GM12891 (cell line): ENCODE data around the gene AAK1.

Experiments used
- POLR2A ChIP-seq: IDR thresholded peaks from 2 replicates; pipeline ENCODE4 v1.6.1; 2011; ENCODE audit warnings: low read depth, low read length, control low read depth
- POLR2AphosphoS5 ChIP-seq: IDR thresholded peaks from 2 replicates; pipeline ENCODE4 v1.6.1; 2011; ENCODE audit warnings: low read depth, low read length, control low read depth
- POU2F2 ChIP-seq: IDR thresholded peaks from 2 replicates; pipeline ENCODE4 v1.6.1; 2011; ENCODE audit warnings: low read depth, mild to moderate bottlenecking, control low read depth, low read length, moderate library complexity
- SPI1 ChIP-seq: IDR thresholded peaks from 2 replicates; pipeline ENCODE4 v1.6.1; 2011; ENCODE audit warnings: low read depth, low read length, control low read depth
- TAF1 ChIP-seq: IDR thresholded peaks from 2 replicates; pipeline ENCODE4 v1.6.1; 2011; ENCODE audit warnings: low read depth, low read length, control low read depth

DNA sequence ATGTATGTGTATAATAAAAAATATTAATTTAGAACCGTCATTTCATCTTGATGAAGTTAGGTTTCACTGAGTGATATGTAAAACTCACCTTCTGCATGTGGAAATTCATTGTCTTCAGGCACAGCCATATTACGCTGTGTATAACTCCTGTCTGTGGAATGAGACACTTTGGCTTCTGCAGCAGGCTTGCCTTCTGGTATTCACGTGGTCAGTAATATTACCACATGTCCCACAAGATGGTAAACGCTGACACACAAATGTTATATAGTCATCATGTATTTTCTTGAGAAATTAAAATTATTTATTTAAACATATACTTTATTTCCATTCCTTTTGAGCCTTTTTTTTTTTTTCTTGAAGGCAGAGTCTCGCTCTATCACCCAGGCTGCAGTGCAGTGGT is 25.1 kb upstream of the AAK1 start:
- TF ChIP-seq POLR2A: no peak
- no peak for TF ChIP-seq SPI1
- no peak for TF ChIP-seq TAF1
- TF ChIP-seq POLR2AphosphoS5: no peak
- TF ChIP-seq POU2F2: no peak
